Liver (tissue), 2 donors: Measurements from ENCODE around the gene STK24.

Source experiments
- CTCF ChIP-seq: fragments of 150-350 bp; IDR thresholded peaks from 2 replicates; pipeline ENCODE4 v1.5.1; 2017; ENCODE audit warnings: improper control_type of control experiment, low read depth, low read length; ENCODE audit not compliant: missing input control
- MAX ChIP-seq: IDR thresholded peaks from 2 replicates; pipeline ENCODE4 v1.6.1; 2016; ENCODE audit warnings: antibody characterized with exemption
- REST ChIP-seq: IDR thresholded peaks from 2 replicates; pipeline ENCODE4 v1.6.1; 2016; ENCODE audit warnings: antibody characterized with exemption, mild to moderate bottlenecking
- donor health status: healthy.

GRCh38 chr13:98556142-98556816 lies 20.6 kb downstream of the STK24 start:
- TF ChIP-seq MAX (no peak), CTCF (no peak), REST (no peak)
